K562 (cell line): ENCODE measurements around the gene NBEA. TPM values are rescaled to one million over a fixed set of nuclear protein-coding genes. Genes with fewer than 3 reads are reported as not detected.

Source experiments
- ATAC-seq: fragments of 200-7000 bp; cut with Tn5 transposase; 3 replicates; pipeline ENCODE4 v1.9.1; 2020; ENCODE audit warnings: moderate library complexity
- BruUV-seq: library from RNA; stranded (reverse); fragments of 400-500 nt; replicated peaks from 2 replicates; lab custom pipeline; 2021; lab: Mats Ljungman, UMichigan
- CTCF ChIA-PET: fragments of 300-600 bp; formaldehyde crosslinking; extraction: SDS; loops from one replicate; lab custom pipeline; 2021; ENCODE audit warnings: low intra/inter-chr PET ratio; lab: Yijun Ruan, JAX
- POLR2A ChIA-PET: fragments of 300-600, 350-650 bp; sonication (Branson Sonifier 250); formaldehyde crosslinking; extraction: SDS; loops from one replicate; lab custom pipeline; 2021; ENCODE audit warnings: antibody characterized with exemption, inconsistent platforms; lab: Yijun Ruan, JAX
- DNase-seq, 4 experiments: peaks; one replicate each; pipeline versions ENCODE4 v3.0.0 to v3.0.0-alpha.2; 2011 to 2018; ENCODE audit warnings: low spot score in 3 of 4, mixed read lengths in 3 of 4; ENCODE audit errors: extremely low read depth in 1 of 4
- FAIRE-seq: peaks from 2 replicates; lab custom pipeline; 2011; peaks lifted over from hg19 to GRCh38; lab: Jason Lieb, UNC
- H2AFZ ChIP-seq: 2 replicates; pipeline ENCODE4 v1.6.0; 2011; ENCODE audit warnings: low read depth, low read length, control low read depth, inconsistent platforms
- H3K27ac ChIP-seq: fragments of 200-600 bp; 3 replicates; pipeline ENCODE4 v1.8.0; 2011; ENCODE audit warnings: low read depth, mild to moderate bottlenecking, control low read depth, inconsistent platforms, low read length, moderate library complexity, mixed read lengths; ENCODE audit errors: extremely low read depth
- H3K27me3 ChIP-seq, 2 experiments: fragments of 300-600 bp in 1 of 2; 2 replicates in 1 of 2; 3 replicates in 1 of 2; pipeline versions ENCODE4 v1.6.0 to v1.8.0; 2011; ENCODE audit warnings: inconsistent platforms in 2 of 2, low read length in 2 of 2, mild to moderate bottlenecking in 1 of 2, mixed read lengths in 1 of 2, moderate library complexity in 1 of 2; ENCODE audit not compliant: control insufficient read depth in 2 of 2, insufficient read depth in 2 of 2
- H3K36me3 ChIP-seq: fragments of 300-600 bp; 3 replicates; pipeline ENCODE4 v1.8.0; 2011; ENCODE audit warnings: mild to moderate bottlenecking, low read length, inconsistent platforms; ENCODE audit not compliant: control insufficient read depth, insufficient read depth
- H3K4me1 ChIP-seq, 2 experiments: fragments of 200-600 bp in 1 of 2; replicated peaks in 1 of 2; 2 replicates in 1 of 2; 3 replicates in 1 of 2; pipeline versions ENCODE4 v1.5.1 to v1.8.0; 2011; ENCODE audit warnings: inconsistent platforms in 2 of 2, low read length in 2 of 2, mild to moderate bottlenecking in 1 of 2, mixed read lengths in 1 of 2, moderate library complexity in 1 of 2; ENCODE audit not compliant: control insufficient read depth in 2 of 2, insufficient read depth in 2 of 2
- H3K4me2 ChIP-seq: 2 replicates; pipeline ENCODE4 v1.6.1; 2011; ENCODE audit warnings: low read length, control low read depth, inconsistent platforms, mixed read lengths; ENCODE audit not compliant: insufficient read depth
- H3K4me3 ChIP-seq: fragments of 200-600 bp; sonication (generic), shearing (Covaris generic); 2 replicates; pipeline ENCODE4 v1.5.1; 2016; ENCODE audit warnings: control low read depth, inconsistent platforms
- H3K79me2 ChIP-seq: fragments of 200-600 bp; 3 replicates; pipeline ENCODE4 v1.8.0; 2011; ENCODE audit warnings: low read length, inconsistent platforms; ENCODE audit not compliant: control insufficient read depth, insufficient read depth
- H3K9ac ChIP-seq, 2 experiments: 2 replicates each; pipeline versions ENCODE4 v1.6.0 to v1.6.1; 2011; ENCODE audit warnings: low read depth in 2 of 2, low read length in 2 of 2, control low read depth in 1 of 2, inconsistent platforms in 1 of 2, mild to moderate bottlenecking in 1 of 2, mixed read lengths in 1 of 2; ENCODE audit not compliant: insufficient read depth in 1 of 2
- H3K9me1 ChIP-seq: one replicate; pipeline ENCODE4 v1.6.0; 2011; ENCODE audit warnings: inconsistent platforms, mild to moderate bottlenecking, low read length, moderate library complexity; ENCODE audit not compliant: control insufficient read depth, insufficient read depth
- H3K9me3 ChIP-seq: replicated peaks from 2 replicates; pipeline ENCODE4 v1.5.1; 2011; ENCODE audit warnings: low read depth, low read length, inconsistent platforms; ENCODE audit not compliant: control insufficient read depth, insufficient read depth
- H4K20me1 ChIP-seq: replicated peaks from 2 replicates; pipeline ENCODE4 v1.6.1; 2011; ENCODE audit warnings: low read length, inconsistent platforms, mixed read lengths; ENCODE audit not compliant: control insufficient read depth, insufficient read depth
- RFX7 ChIP-seq: fragments of 250-450 bp; sonication (Bioruptor Pico); IDR thresholded peaks from 2 replicates; pipeline ENCODE4 v1.5.1; 2021; ENCODE audit warnings: mild to moderate bottlenecking
- TAF7 ChIP-seq: fragments of 450-650 bp; IDR thresholded peaks from 2 replicates; pipeline ENCODE4 v1.6.1; 2016; ENCODE audit warnings: missing genetic modification characterization, missing compliant biosample characterization
- ZNF780A ChIP-seq: fragments of 250-450 bp; sonication (Bioruptor Pico); IDR thresholded peaks from 2 replicates; pipeline ENCODE4 v1.5.0; 2021; ENCODE audit warnings: mild to moderate bottlenecking
- WGBS: fragments of 100-300 bp; shearing (Covaris generic); methylation state at CpG from one replicate; pipeline ENCODE4 v1.1.6; 2016; ENCODE audit warnings: low coverage, mixed read lengths; ENCODE audit not compliant: insufficient coverage; ENCODE audit errors: missing lambda C conversion rate; 5-methylcytosine and 5-hydroxymethylcytosine counted together
- in situ Hi-C: fragments of 300-500 bp; cut with MboI; formaldehyde crosslinking; loops from 4 replicates; pipeline ENCODE4 v1.15.0; 2018; ENCODE audit warnings: inconsistent platforms, mixed read lengths
- intact Hi-C: fragments of 100-400 bp; cut with micrococcal nuclease; formaldehyde crosslinking; loops from 2 replicates; pipeline ENCODE4 v1.14.2; 2022
- polyA plus RNA-seq, 8 experiments: library from polyadenylated mRNA; depleted of rRNA in 4 of 8; stranded (reverse) in 5 of 8; unstranded in 3 of 8; fragments of >200 nt; fragmentation: Nextera tagmentation in 2 of 8; fragmentation: Illumina TruSeq in 1 of 8; extraction: Ambion mirVana in 2 of 8; extraction: Trizol in 1 of 8; gene quantifications; 2 replicates each; pipeline versions ENCODE4 v1.2.1 to v1.2.3, GENCODE V29; 2011 to 2014; ENCODE audit warnings: inconsistent platforms in 1 of 8, missing spikeins in 1 of 8
- total RNA-seq, 7 experiments: library from RNA; depleted of rRNA in 6 of 7; stranded (reverse); fragments of >200 nt in 6 of 7; fragmentation: Illumina TruSeq in 2 of 7; extraction: Trizol in 2 of 7; gene quantifications; 2 replicates each; pipeline versions ENCODE4 v1.2.1 to v1.2.3, GENCODE V29; 2011 to 2021; ENCODE audit warnings: low replicate concordance in 1 of 7
- TF ChIP-seq, protein P1 (sequence below): sonication (generic); formaldehyde crosslinking; IDR thresholded peaks from 2 replicates; pipeline ENCODE4 v1.8.0; 2023; ENCODE audit warnings: missing genetic modification reagents, mild to moderate bottlenecking, borderline replicate concordance

NBEA gene
- total and polyA plus RNA-seq, 9 of the 15 experiments (the other 6 are each of a cell fraction or from before 2014, with no cell fraction given), result 0.03 to 0.94 (median 0.05) TPM; not detected in 2

DNA sequence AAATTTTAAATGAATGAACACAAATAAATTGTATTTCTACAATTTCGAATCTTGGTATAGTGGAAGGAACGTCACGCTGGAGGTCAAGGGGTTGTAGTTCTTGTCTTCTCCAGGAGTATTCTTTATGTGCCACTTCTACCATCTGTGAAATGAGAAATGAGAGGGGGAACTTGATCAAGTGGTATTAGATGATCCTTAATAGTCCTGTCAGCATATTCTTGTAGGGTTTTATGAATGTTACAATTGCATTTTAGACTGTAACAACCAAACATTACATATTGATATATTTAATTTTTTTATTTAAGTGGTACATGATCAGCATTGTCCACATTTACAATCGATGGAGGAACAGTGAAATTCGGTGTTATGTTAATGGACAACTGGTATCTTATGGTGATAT lies 113.6 kb downstream of the NBEA start:
- POLR2A ChIA-PET, result no interaction called here
- H3K4me2 ChIP-seq, result no peak overlapping the region
- CTCF ChIA-PET, result no interaction called here
- no peaks in the 10 kb centered on the region for H4K20me1 ChIP-seq
- no peaks in the 10 kb centered on the region for H3K4me1 ChIP-seq
- 0% methylated on average over 5 of the region's 5 CpGs for WGBS
- no peak for FAIRE-seq
- in situ Hi-C loops (no loop called here), intact Hi-C loops (no loop called here)
- H3K36me3 ChIP-seq, result no peaks in the 10 kb centered on the region
- H3K9me3 ChIP-seq, result no peaks in the 10 kb centered on the region
- no peak overlapping the region for H3K27ac ChIP-seq
- TF ChIP-seq TAF7 (tag), result no peak
- TF ChIP-seq RFX7 (CRISPR knock-in tag), result no peak
- no peak for TF ChIP-seq ZNF780A
- TF ChIP-seq, protein P1, sequence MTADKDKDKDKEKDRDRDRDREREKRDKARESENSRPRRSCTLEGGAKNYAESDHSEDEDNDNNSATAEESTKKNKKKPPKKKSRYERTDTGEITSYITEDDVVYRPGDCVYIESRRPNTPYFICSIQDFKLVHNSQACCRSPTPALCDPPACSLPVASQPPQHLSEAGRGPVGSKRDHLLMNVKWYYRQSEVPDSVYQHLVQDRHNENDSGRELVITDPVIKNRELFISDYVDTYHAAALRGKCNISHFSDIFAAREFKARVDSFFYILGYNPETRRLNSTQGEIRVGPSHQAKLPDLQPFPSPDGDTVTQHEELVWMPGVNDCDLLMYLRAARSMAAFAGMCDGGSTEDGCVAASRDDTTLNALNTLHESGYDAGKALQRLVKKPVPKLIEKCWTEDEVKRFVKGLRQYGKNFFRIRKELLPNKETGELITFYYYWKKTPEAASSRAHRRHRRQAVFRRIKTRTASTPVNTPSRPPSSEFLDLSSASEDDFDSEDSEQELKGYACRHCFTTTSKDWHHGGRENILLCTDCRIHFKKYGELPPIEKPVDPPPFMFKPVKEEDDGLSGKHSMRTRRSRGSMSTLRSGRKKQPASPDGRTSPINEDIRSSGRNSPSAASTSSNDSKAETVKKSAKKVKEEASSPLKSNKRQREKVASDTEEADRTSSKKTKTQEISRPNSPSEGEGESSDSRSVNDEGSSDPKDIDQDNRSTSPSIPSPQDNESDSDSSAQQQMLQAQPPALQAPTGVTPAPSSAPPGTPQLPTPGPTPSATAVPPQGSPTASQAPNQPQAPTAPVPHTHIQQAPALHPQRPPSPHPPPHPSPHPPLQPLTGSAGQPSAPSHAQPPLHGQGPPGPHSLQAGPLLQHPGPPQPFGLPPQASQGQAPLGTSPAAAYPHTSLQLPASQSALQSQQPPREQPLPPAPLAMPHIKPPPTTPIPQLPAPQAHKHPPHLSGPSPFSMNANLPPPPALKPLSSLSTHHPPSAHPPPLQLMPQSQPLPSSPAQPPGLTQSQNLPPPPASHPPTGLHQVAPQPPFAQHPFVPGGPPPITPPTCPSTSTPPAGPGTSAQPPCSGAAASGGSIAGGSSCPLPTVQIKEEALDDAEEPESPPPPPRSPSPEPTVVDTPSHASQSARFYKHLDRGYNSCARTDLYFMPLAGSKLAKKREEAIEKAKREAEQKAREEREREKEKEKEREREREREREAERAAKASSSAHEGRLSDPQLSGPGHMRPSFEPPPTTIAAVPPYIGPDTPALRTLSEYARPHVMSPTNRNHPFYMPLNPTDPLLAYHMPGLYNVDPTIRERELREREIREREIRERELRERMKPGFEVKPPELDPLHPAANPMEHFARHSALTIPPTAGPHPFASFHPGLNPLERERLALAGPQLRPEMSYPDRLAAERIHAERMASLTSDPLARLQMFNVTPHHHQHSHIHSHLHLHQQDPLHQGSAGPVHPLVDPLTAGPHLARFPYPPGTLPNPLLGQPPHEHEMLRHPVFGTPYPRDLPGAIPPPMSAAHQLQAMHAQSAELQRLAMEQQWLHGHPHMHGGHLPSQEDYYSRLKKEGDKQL (CRISPR knock-in tag), result no peak
- no peak overlapping the region for H3K9ac ChIP-seq
- no peaks in the 10 kb centered on the region for H3K27me3 ChIP-seq
- H3K79me2 ChIP-seq, result no peaks in the 10 kb centered on the region
- ATAC-seq, result no peak
- H2AFZ ChIP-seq, result no peak overlapping the region
- no peaks in the 10 kb centered on the region for H3K9me1 ChIP-seq
- BruUV-seq, result no TSS peak
- H3K4me3 ChIP-seq, result no peak overlapping the region
- DNase-seq, result no peak
